SK-N-SH (cell line): ENCODE results near the gene OPN1SW. TPM values are rescaled to one million over a fixed set of nuclear protein-coding genes. Genes with fewer than 3 reads are reported as not detected.

Experiments
- CTCF ChIA-PET: fragments of 300-600, 350-600 bp; formaldehyde crosslinking; extraction: SDS; loops from one replicate; lab custom pipeline; 2021; lab: Yijun Ruan, JAX
- POLR2A ChIA-PET: fragments of 350-600 bp; sonication (Branson Sonifier 250); formaldehyde crosslinking; extraction: SDS; loops from one replicate; lab custom pipeline; 2020; ENCODE audit warnings: antibody characterized with exemption, inconsistent platforms; lab: Yijun Ruan, JAX
- DNase-seq: peaks from one replicate; pipeline ENCODE4 v3.0.0; 2012
- H2AFZ ChIP-seq: fragments of 200-600 bp; sonication (generic); 2 replicates; pipeline ENCODE4 v1.8.1; 2016; ENCODE audit warnings: antibody characterized with exemption, mild to moderate bottlenecking, low read depth
- H3F3A ChIP-seq: fragments of 200-600 bp; sonication (generic); replicated peaks from 2 replicates; pipeline ENCODE3; 2016; ENCODE audit warnings: antibody characterized with exemption, mild to moderate bottlenecking; ENCODE audit not compliant: insufficient read depth
- H3K27ac ChIP-seq, 2 experiments: fragments of 200-500 bp in 1 of 2; fragments of 200-600 bp in 1 of 2; sonication (Bioruptor generic) in 1 of 2; sonication (generic), shearing (Covaris generic) in 1 of 2; 2 replicates each; pipeline versions ENCODE4 v1.5.1 to v1.6.1; 2014 to 2016; ENCODE audit warnings: low read depth in 2 of 2, inconsistent platforms in 1 of 2, low read length in 1 of 2, mild to moderate bottlenecking in 1 of 2, mixed read lengths in 1 of 2
- H3K27me3 ChIP-seq: fragments of 200-600 bp; sonication (generic), shearing (Covaris generic); 2 replicates; pipeline ENCODE4 v1.6.1; 2016; ENCODE audit warnings: mixed run types; ENCODE audit not compliant: insufficient read depth
- H3K36me3 ChIP-seq, 2 experiments: fragments of 200-500 bp in 1 of 2; fragments of 200-600 bp in 1 of 2; sonication (Bioruptor generic) in 1 of 2; sonication (generic) in 1 of 2; replicated peaks in 1 of 2; 2 replicates each; pipeline versions ENCODE3 to v1.5.1; 2014 to 2016; ENCODE audit warnings: low read length in 1 of 2, mild to moderate bottlenecking in 1 of 2; ENCODE audit not compliant: insufficient read depth in 2 of 2, control insufficient read depth in 1 of 2
- H3K4me1 ChIP-seq, 2 experiments: fragments of 200-500 bp in 1 of 2; fragments of 200-600 bp in 1 of 2; sonication (Bioruptor generic) in 1 of 2; sonication (generic), shearing (Covaris generic) in 1 of 2; 2 replicates each; pipeline versions ENCODE4 v1.5.1 to v1.6.1; 2014 to 2016; ENCODE audit warnings: low read depth in 1 of 2, low read length in 1 of 2, mixed run types in 1 of 2; ENCODE audit not compliant: insufficient read depth in 2 of 2, control insufficient read depth in 1 of 2
- H3K4me2 ChIP-seq: fragments of 200-600 bp; sonication (generic), shearing (Covaris generic); 2 replicates; pipeline ENCODE4 v1.6.1; 2017; ENCODE audit warnings: mixed run types
- H3K4me3 ChIP-seq, 2 experiments: fragments of 200-500 bp in 1 of 2; fragments of 200-600 bp in 1 of 2; sonication (Bioruptor generic) in 1 of 2; sonication (generic), shearing (Covaris generic) in 1 of 2; 2 replicates each; pipeline versions ENCODE4 v1.5.1 to v1.8.1; 2014 to 2016; ENCODE audit warnings: low read depth in 2 of 2, inconsistent platforms in 1 of 2, low read length in 1 of 2, mild to moderate bottlenecking in 1 of 2, mixed read lengths in 1 of 2, moderate library complexity in 1 of 2
- H3K79me2 ChIP-seq: fragments of 200-600 bp; sonication (generic); 2 replicates; pipeline ENCODE4 v1.8.1; 2017; ENCODE audit warnings: mild to moderate bottlenecking; ENCODE audit not compliant: insufficient read depth
- H3K9ac ChIP-seq: fragments of 200-600 bp; sonication (generic); 2 replicates; pipeline ENCODE4 v1.6.1; 2017; ENCODE audit warnings: mixed run types
- H3K9me2 ChIP-seq: fragments of 200-600 bp; sonication (generic); 2 replicates; pipeline ENCODE4 v1.6.1; 2017; ENCODE audit warnings: mixed run types
- H3K9me3 ChIP-seq: fragments of 200-600 bp; sonication (generic); 2 replicates; pipeline ENCODE4 v1.6.1; 2017; ENCODE audit warnings: mixed run types, mild to moderate bottlenecking, moderate library complexity
- H4K20me1 ChIP-seq: fragments of 200-600 bp; sonication (generic); 2 replicates; pipeline ENCODE4 v1.6.1; 2017; ENCODE audit warnings: mild to moderate bottlenecking, mixed run types; ENCODE audit not compliant: insufficient read depth
- CHD2 ChIP-seq: fragments of 150-350 bp; IDR thresholded peaks from 2 replicates; pipeline ENCODE4 v1.6.1; 2018; ENCODE audit warnings: low read length; ENCODE audit not compliant: partially characterized antibody
- CTCF ChIP-seq: fragments of 200-600 bp; sonication (generic); IDR thresholded peaks from 2 replicates; pipeline ENCODE4 v1.6.1; 2017; ENCODE audit warnings: antibody characterized with exemption, mild to moderate bottlenecking, moderate library complexity
- EP300 ChIP-seq, 2 experiments: IDR thresholded peaks; 2 replicates each; pipeline versions ENCODE4 v1.4.0 to v1.6.1; 2012; ENCODE audit warnings: borderline replicate concordance in 1 of 2, low read depth in 1 of 2, low read length in 1 of 2
- FOXM1 ChIP-seq: IDR thresholded peaks from 2 replicates; pipeline ENCODE4 v1.4.0; 2012; ENCODE audit warnings: low read depth, mild to moderate bottlenecking
- GABPA ChIP-seq: IDR thresholded peaks from 2 replicates; pipeline ENCODE4 v1.4.0; 2012; ENCODE audit warnings: low read depth, mild to moderate bottlenecking
- GATA2 ChIP-seq: sonication (generic); formaldehyde crosslinking; IDR thresholded peaks from 2 replicates; pipeline ENCODE4 v1.5.0; 2020; ENCODE audit warnings: mild to moderate bottlenecking, missing genetic modification reagents
- JUND ChIP-seq: IDR thresholded peaks from 2 replicates; pipeline ENCODE4 v1.4.0; 2012
- MAX ChIP-seq: IDR thresholded peaks from 2 replicates; pipeline ENCODE4 v1.4.0; 2012; ENCODE audit warnings: low read depth
- NFIC ChIP-seq: IDR thresholded peaks from 2 replicates; pipeline ENCODE4 v1.4.0; 2012; ENCODE audit warnings: borderline replicate concordance
- RAD21 ChIP-seq: IDR thresholded peaks from 2 replicates; pipeline ENCODE4 v1.6.1; 2012; ENCODE audit warnings: mild to moderate bottlenecking, low read length
- RCOR1 ChIP-seq: fragments of 150-350 bp; IDR thresholded peaks from 2 replicates; pipeline ENCODE4 v1.6.1; 2017; ENCODE audit warnings: antibody characterized with exemption, low read length
- RXRA ChIP-seq: IDR thresholded peaks from 2 replicates; pipeline ENCODE4 v1.4.0; 2012; ENCODE audit warnings: low read depth, mild to moderate bottlenecking, borderline replicate concordance
- SMC3 ChIP-seq: IDR thresholded peaks from 2 replicates; pipeline ENCODE4 v1.6.1; 2012; ENCODE audit warnings: low read depth, low read length, improper control_type of control experiment
- TAF1 ChIP-seq: IDR thresholded peaks from 2 replicates; pipeline ENCODE4 v1.6.1; 2012; ENCODE audit warnings: low read depth, mild to moderate bottlenecking, low read length, moderate library complexity, borderline replicate concordance
- TCF12 ChIP-seq: IDR thresholded peaks from 2 replicates; pipeline ENCODE4 v1.4.0; 2012
- TEAD4 ChIP-seq: IDR thresholded peaks from 2 replicates; pipeline ENCODE4 v1.4.0; 2012; ENCODE audit warnings: mild to moderate bottlenecking, borderline replicate concordance; ENCODE audit not compliant: insufficient read depth
- USF2 ChIP-seq: fragments of 150-350 bp; IDR thresholded peaks from 2 replicates; pipeline ENCODE4 v1.6.1; 2017; ENCODE audit warnings: antibody characterized with exemption, low read length, low read depth, borderline replicate concordance
- YY1 ChIP-seq: IDR thresholded peaks from 2 replicates; pipeline ENCODE4 v1.4.0; 2012; ENCODE audit warnings: low read depth, mild to moderate bottlenecking
- WGBS: methylation state at CpG from one replicate; pipeline ENCODE4 v1.1.6; 2017; ENCODE audit warnings: low lambda C conversion rate; 5-methylcytosine and 5-hydroxymethylcytosine counted together
- polyA plus RNA-seq, 3 experiments: library from polyadenylated mRNA; depleted of rRNA; stranded (reverse); fragments of >200 nt; gene quantifications; 2 replicates each; pipeline ENCODE4 v1.2.3, GENCODE V29; 2012

The OPN1SW gene
- polyA plus RNA-seq, 1 of the 3 experiments (the other 2 are of a cell fraction), result 0.05 TPM

DNA sequence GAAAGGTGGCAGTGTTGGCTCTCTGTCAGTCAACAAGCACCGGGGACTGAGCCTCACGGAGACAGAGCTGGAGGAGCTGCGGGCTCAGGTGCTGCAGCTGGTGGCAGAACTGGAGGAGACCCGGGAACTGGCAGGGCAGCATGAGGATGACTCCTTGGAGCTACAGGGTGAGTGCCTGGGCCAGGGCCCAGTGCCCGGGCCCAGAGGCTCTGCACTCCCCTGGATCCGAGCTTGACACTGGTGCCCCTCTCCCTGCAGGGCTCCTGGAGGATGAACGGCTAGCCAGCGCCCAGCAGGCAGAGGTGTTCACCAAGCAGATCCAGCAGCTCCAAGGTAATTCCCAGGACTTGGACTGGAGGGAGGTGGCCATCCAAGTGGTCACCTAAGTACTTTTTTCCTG is 18.8 kb upstream of the OPN1SW start:
- WGBS, result 88% methylated on average over 4 of the region's 8 CpGs

GRCh38 chr7:128794020-128794419 is 18.4 kb upstream of the OPN1SW start:
- Histone ChIP-seq H3K4me3 (no peak overlapping the region), H3K79me2 (0 out of 2 replicates have a peak, but pooled peaks cover 3% of the 10 kb centered on the region), H3K9me3 (no peaks in the 10 kb centered on the region), H3K27ac (no peak overlapping the region), H3K9me2 (no peaks in the 10 kb centered on the region), H3K27me3 (no peaks in the 10 kb centered on the region), H2AFZ (no peak overlapping the region), H3K4me2 (no peak overlapping the region), H4K20me1 (no peaks in the 10 kb centered on the region), H3F3A (peaks cover 29% of the 10 kb centered on the region), H3K9ac (no peak overlapping the region), H3K36me3 (peaks cover 11 to 18% of the 10 kb centered on the region in 2 experiments), H3K4me1 (peaks cover 15 to 21% of the 10 kb centered on the region in 2 experiments)
- WGBS, result 74% methylated on average over 3 of the region's 3 CpGs
- ChIA-PET POLR2A (no interaction called here), CTCF (interaction anchor here (0.9 to 1.3 kb wide), 3 partner anchors 18 to 85 kb away, joined by 3 read pairs; no protein-coding TSS in a partner anchor)
- TF ChIP-seq RXRA, result no peak
- TF ChIP-seq MAX, result no peak
- no peak for TF ChIP-seq USF2
- no peak for TF ChIP-seq CTCF
- no peak for TF ChIP-seq GATA2 (CRISPR knock-in tag)
- TF ChIP-seq TAF1, result no peak
- DNase-seq, result no peak

More for the DNA sequence above, 18.8 kb upstream of the OPN1SW start:
- no peak overlapping the region for H2AFZ ChIP-seq
- H3F3A ChIP-seq, result peaks cover 29% of the 10 kb centered on the region
- DNase-seq, result no peak
- no peak overlapping the region for H3K9ac ChIP-seq
- TF ChIP-seq YY1 (no peak), EP300 (IDR thresholded peaks at IDR 0.05; ENCODE audit: borderline replicate concordance in 1 of 2, low read depth in 1 of 2, low read length in 1 of 2) (no peak), TCF12 (no peak), FOXM1 (no peak), CTCF (no peak), SMC3 (no peak), RXRA (no peak), RCOR1 (no peak), NFIC (no peak), JUND (no peak), CHD2 (no peak), TEAD4 (no peak), RAD21 (no peak), GABPA (no peak)
- no peaks in the 10 kb centered on the region for H3K9me2 ChIP-seq
- H3K4me3 ChIP-seq, result no peak overlapping the region
- H4K20me1 ChIP-seq, result no peaks in the 10 kb centered on the region
- H3K27me3 ChIP-seq, result no peaks in the 10 kb centered on the region
- no peak overlapping the region for H3K4me2 ChIP-seq
- H3K79me2 ChIP-seq, result 0 out of 2 replicates have a peak, but pooled peaks cover 3% of the 10 kb centered on the region
- no peaks in the 10 kb centered on the region for H3K9me3 ChIP-seq
- H3K36me3 ChIP-seq, result peaks cover 11 to 18% of the 10 kb centered on the region in 2 experiments
- no peak overlapping the region for H3K27ac ChIP-seq
- peaks cover 15 to 21% of the 10 kb centered on the region in 2 experiments for H3K4me1 ChIP-seq
- ChIA-PET POLR2A (no interaction called here), CTCF (interaction anchor here (0.9 to 1.3 kb wide), 3 partner anchors 18 to 84 kb away, joined by 3 read pairs; no protein-coding TSS in a partner anchor)
